Tibial artery (tissue), 4 donors: Measurements from ENCODE around the gene MAPKAP1.

Source experiments
- DNase-seq, 2 donors: peaks; one replicate each; pipeline ENCODE4 v3.0.0-alpha.2; 2019
- H3K27ac ChIP-seq, 2 donors: fragments of 200-600 bp; sonication (generic) in 1 of 2; 1 replicate in 1 of 2; 2 replicates in 1 of 2; pipeline ENCODE4 v1.5.1; 2018 to 2019; ENCODE audit warnings: mild to moderate bottlenecking in 1 of 2
- H3K27me3 ChIP-seq, 2 donors: fragments of 200-600 bp; sonication (generic) in 1 of 2; one replicate each; pipeline versions ENCODE4 v1.5.1 to v1.6.0; 2016 to 2019
- H3K36me3 ChIP-seq, 3 donors: fragments of 200-600 bp; sonication (generic) in 2 of 3; one replicate each; pipeline ENCODE4 v1.5.1; 2016 to 2019; ENCODE audit warnings: mild to moderate bottlenecking in 2 of 3
- H3K4me1 ChIP-seq, 4 donors: fragments of 200-600 bp; sonication (generic) in 2 of 4; 1 replicate in 3 of 4; 2 replicates in 1 of 4; pipeline ENCODE4 v1.5.1; 2016 to 2019
- H3K4me3 ChIP-seq, 2 donors: fragments of 200-600 bp; sonication (generic) in 1 of 2; 1 replicate in 1 of 2; 2 replicates in 1 of 2; pipeline ENCODE4 v1.5.1; 2018 to 2019; ENCODE audit warnings: mild to moderate bottlenecking in 2 of 2
- H3K9me3 ChIP-seq, 3 donors: fragments of 200-600 bp; sonication (generic) in 1 of 3; one replicate each; pipeline ENCODE4 v1.5.1; 2016 to 2019
- intact Hi-C: fragments of 100-400 bp; cut with DNase I; formaldehyde crosslinking; loops from one replicate; pipeline ENCODE4 v1.15.0; 2023; ENCODE audit warnings: low total_unique reads
- TF ChIP-seq, protein P1 (sequence below), 2 experiments: fragments of 200-600 bp in 1 of 2; fragments of 450-650 bp in 1 of 2; IDR thresholded peaks; one replicate each; pipeline ENCODE4 v1.5.1; 2017 to 2019; ENCODE audit warnings: antibody characterized with exemption in 2 of 2, mild to moderate bottlenecking in 1 of 2, moderate library complexity in 1 of 2

The MAPKAP1 gene

DNA sequence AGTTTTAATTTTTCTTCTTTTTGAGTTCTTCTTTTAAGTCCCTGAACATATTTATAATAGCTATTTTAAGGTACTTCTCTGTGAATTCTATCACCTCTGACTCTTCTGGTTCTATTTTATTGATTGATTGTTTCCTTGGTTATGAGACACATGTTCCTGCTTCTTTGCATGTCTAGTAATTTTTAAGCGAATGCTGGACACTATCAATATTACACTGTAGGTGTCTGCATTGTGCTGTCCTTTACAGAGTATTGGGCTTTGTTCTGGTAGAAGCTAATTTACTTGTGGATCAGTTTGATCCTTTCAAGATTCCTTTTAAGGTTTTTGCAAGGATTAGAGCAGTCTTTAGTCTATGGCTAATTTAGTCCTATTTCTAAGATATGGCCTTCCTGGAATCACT, 249.7 kb downstream of the MAPKAP1 start:
- intact Hi-C loops, result no loop called here
- Histone ChIP-seq H3K9me3 (peaks cover 0 to 9% (median 4%) of the 10 kb centered on the region in 3 donors), H3K36me3 (peaks cover 0 to 13% (median 5%) of the 10 kb centered on the region in 3 donors)

DNA sequence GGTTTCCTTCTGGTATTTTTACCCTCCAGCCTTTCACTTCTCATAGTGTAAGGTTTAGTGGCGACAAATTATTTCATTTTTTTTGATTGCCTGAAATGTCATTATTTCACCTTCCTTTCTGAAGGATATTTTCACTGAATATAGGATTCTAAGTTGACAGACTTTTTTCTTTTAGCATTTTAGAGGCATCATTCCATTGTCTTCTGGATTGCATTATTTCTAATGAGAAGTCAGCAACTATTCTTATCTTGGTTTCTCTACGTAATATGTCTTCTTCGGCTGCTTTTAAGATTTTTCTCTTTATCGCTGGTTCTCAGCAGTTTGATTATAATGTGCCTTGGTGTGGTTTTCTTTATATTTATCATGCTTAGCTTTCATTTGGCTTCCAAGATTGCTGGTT, 251.1 kb downstream of the MAPKAP1 start:
- no peak overlapping the region for H3K27ac ChIP-seq
- no peak for DNase-seq
- intact Hi-C loops, result no loop called here
- peaks cover 0 to 9% (median 4%) of the 10 kb centered on the region in 3 donors for H3K9me3 ChIP-seq
- H3K4me1 ChIP-seq, result peaks cover 0 to 5% (median 0%) of the 10 kb centered on the region in 4 donors
- H3K4me3 ChIP-seq, result no peak overlapping the region
- H3K27me3 ChIP-seq, result no peaks in the 10 kb centered on the region
- peaks cover 0 to 16% (median 12%) of the 10 kb centered on the region in 3 donors for H3K36me3 ChIP-seq
- TF ChIP-seq, protein P1, sequence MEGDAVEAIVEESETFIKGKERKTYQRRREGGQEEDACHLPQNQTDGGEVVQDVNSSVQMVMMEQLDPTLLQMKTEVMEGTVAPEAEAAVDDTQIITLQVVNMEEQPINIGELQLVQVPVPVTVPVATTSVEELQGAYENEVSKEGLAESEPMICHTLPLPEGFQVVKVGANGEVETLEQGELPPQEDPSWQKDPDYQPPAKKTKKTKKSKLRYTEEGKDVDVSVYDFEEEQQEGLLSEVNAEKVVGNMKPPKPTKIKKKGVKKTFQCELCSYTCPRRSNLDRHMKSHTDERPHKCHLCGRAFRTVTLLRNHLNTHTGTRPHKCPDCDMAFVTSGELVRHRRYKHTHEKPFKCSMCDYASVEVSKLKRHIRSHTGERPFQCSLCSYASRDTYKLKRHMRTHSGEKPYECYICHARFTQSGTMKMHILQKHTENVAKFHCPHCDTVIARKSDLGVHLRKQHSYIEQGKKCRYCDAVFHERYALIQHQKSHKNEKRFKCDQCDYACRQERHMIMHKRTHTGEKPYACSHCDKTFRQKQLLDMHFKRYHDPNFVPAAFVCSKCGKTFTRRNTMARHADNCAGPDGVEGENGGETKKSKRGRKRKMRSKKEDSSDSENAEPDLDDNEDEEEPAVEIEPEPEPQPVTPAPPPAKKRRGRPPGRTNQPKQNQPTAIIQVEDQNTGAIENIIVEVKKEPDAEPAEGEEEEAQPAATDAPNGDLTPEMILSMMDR (IDR thresholded peaks at IDR 0.05), result no peak

More for the DNA sequence above, 249.7 kb downstream of the MAPKAP1 start:
- TF ChIP-seq, protein P1 (IDR thresholded peaks at IDR 0.05), result no peak
- Histone ChIP-seq H3K27me3 (no peaks in the 10 kb centered on the region), H3K4me1 (peaks cover 0 to 18% (median 0%) of the 10 kb centered on the region in 4 donors), H3K27ac (no peak overlapping the region), H3K4me3 (no peak overlapping the region)
- no peak for DNase-seq

DNA sequence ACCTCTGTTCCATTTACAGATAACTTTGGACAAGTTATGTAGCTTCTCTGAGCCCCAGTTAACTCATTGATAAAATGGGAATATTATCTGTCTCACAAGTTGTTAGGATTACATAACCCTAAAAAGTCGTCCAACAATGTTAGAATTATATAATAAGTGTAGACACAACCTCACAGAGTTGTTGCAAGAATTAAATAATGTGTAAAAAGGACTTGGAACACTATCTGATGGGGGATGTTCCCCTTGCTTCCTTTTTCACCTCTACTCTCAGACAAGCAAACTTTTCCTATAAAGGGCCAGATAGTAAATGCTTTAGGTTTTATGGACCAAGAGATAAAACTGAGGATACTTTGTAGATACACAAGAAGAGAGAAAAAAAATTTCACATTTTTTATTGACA, 251.9 kb downstream of the MAPKAP1 start:
- Histone ChIP-seq H3K36me3 (peaks cover 0 to 22% (median 12%) of the 10 kb centered on the region in 3 donors), H3K27me3 (no peaks in the 10 kb centered on the region), H3K4me1 (no peaks in the 10 kb centered on the region), H3K4me3 (no peak overlapping the region), H3K9me3 (peaks cover 0 to 9% (median 4%) of the 10 kb centered on the region in 3 donors), H3K27ac (no peak overlapping the region)
- DNase-seq, result no peak
- intact Hi-C loops, result no loop called here
- TF ChIP-seq, protein P1 (IDR thresholded peaks at IDR 0.05), result no peak

DNA sequence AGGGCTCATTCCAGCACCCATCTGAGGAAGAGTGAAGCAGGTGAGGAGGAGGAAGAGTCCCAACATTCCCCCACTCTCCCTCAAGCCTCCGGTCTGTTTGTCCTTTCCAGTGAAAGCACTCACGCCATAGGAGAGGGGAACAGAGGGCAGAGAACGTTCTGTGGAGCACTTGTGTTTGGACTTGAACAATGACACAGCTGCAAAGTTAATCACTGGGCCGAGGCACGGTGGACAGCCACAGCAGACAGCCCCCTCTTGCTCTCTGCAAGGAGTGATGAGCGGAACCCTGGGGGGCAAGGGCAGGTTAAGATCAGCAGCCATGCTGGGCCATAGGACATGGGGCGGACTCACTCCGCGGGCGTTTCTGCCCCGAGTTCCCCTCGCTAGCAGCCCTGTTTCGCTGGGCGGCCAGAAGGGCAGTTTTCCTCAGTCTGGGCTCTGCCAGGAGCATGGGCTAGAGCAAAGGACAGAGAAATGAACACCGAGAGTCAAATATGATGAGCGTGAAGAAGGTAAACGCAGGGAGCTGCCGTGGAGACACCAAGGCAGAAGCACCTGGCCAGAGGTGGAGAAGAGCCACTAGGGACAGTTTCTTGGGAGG, 259.7 kb downstream of the MAPKAP1 start:
- Histone ChIP-seq H3K4me3 (no peak overlapping the region), H3K9me3 (no peaks in the 10 kb centered on the region), H3K4me1 (no peaks in the 10 kb centered on the region), H3K36me3 (peaks cover 5 to 52% (median 37%) of the 10 kb centered on the region in 3 donors), H3K27me3 (no peaks in the 10 kb centered on the region), H3K27ac (no peak overlapping the region)
- DNase-seq, result no peak
- intact Hi-C loops, result no loop called here
- TF ChIP-seq, protein P1 (IDR thresholded peaks at IDR 0.05), result no peak

DNA sequence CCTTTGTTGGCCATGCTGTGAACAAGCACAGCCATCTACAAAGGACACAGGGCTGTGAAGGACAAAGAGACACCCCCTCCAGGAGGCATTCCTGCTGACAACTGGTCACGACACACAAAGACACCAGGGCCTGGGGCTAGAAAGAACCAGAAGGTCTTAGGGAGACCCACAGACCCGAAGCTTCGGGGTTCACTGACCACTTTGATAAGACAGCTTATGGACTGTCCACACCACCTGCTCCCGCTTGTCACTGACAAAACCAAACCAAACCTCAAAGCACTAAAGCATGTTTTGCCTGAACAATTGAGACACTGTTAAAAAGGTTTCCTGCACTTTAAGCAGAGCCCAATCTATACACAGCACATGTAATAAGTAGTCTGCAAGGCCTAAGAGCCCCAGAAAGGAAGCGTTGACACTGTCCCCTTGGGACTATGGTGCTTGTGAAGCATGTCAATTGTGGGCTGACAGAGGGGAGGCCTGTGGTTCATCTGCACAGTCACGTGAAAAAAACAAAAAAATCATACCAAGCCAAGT, 260.4 kb downstream of the MAPKAP1 start:
- H3K4me3 ChIP-seq, result no peak overlapping the region
- H3K36me3 ChIP-seq, result peaks cover 5 to 48% (median 31%) of the 10 kb centered on the region in 3 donors

More for the DNA sequence above, 260.4 kb downstream of the MAPKAP1 start:
- Histone ChIP-seq H3K27ac (no peak overlapping the region), H3K9me3 (no peaks in the 10 kb centered on the region), H3K4me1 (no peaks in the 10 kb centered on the region), H3K27me3 (no peaks in the 10 kb centered on the region)
- no peak for DNase-seq
- intact Hi-C loops, result no loop called here
- TF ChIP-seq, protein P1 (IDR thresholded peaks at IDR 0.05), result no peak
